ENCODE results near the gene CRADD.

The CRADD gene

DNA sequence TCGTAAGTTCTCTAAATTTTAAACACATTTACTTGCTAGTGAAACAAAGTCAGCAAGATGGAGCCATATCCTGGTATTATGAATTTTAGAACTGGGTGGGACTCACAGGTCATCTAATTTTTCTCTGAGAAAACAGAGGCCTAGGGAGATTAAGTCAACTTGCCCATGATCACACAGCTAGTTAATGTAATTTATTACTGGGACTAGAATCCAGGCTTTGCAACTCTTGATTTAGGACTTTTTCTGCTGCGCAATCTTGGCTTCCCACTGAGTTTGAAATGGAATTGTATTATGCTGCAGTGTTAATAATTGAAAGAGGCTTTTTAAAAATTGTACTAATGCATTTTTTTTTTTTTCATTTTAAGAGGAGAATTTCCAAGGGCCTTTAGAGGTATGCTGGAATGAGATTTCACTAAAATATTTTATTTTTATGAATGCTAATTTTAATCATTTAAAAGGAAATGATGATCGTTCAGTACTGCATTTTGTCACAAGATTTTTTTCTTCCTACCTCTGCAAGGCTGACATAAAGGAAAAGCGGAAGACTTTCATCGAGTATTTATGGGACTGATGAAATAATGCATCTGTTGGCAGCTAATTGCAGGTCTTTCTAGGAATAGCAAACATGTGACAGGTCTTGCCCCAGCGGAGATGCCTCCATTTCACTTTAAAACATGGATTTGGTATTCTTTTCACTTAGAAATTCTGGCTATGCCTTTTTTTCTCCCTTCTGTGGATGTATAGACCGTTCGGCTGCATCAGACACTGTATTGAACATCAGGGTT lies 9.6 kb downstream of the CRADD start:
- Histone ChIP-seq H3K9me3 (ENCODE audit: insufficient read depth, low read depth, low read length) (no peaks in the 10 kb centered on the region), H3K4me3 (ENCODE audit: low read length) (no peak overlapping the region)
- 95% methylated on average over 7 of the region's 8 CpGs for WGBS

DNA sequence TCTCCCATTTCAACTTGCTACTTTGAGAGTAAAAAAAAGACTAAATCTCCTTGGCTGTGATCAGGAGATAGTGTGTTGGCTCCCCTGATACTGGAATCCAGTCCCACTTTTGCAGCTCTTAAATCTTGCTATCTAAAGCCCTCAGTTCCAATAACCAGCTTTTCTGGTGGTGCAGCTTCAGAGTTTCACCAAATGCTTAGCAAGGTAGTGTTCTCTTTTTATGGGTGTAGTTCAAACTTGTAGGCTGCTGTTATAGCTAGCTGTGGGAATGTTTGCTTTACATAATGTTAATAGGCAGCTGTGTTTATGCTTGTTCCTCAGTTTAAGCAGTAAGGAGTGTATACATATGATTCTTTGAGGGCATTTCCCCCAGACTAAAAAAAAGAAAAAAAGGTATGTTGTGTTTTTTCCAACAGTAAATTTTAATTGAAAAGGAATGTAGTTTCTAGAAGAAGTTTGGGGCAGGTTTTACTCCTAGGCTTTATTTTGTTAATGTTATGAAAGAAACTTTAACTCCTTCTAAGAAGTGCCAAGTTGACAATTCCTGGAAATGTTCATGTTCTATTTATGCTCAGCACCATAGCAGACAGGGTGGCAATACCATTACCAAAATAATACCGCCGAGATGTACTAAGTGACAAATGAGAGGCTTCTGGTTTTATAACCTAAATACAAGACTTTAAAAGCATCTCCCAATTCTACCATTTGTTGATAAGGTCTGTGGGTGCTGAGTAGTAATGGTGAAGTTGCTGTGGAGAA lies 12.1 kb downstream of the CRADD start:
- no peaks in the 10 kb centered on the region for H3K27me3 ChIP-seq (ENCODE audit: insufficient read depth, low read length)
- peaks cover 6% of the 10 kb centered on the region for H3K4me1 ChIP-seq (ENCODE audit: insufficient read depth, low read length)
- no CpG with 5 or more reads among the region's 2 CpGs for WGBS

More for the DNA sequence above, 9.6 kb downstream of the CRADD start:
- no peaks in the 10 kb centered on the region for H3K27me3 ChIP-seq (ENCODE audit: insufficient read depth, low read length)
- no peak overlapping the region for H3K27ac ChIP-seq (ENCODE audit: low read depth, low read length)
- H3K36me3 ChIP-seq (ENCODE audit: insufficient read depth, low read length), result no peaks in the 10 kb centered on the region
- H3K9ac ChIP-seq (ENCODE audit: low read depth, low read length), result no peak overlapping the region
- H3K4me1 ChIP-seq (ENCODE audit: insufficient read depth, low read length), result peaks cover 17% of the 10 kb centered on the region

DNA sequence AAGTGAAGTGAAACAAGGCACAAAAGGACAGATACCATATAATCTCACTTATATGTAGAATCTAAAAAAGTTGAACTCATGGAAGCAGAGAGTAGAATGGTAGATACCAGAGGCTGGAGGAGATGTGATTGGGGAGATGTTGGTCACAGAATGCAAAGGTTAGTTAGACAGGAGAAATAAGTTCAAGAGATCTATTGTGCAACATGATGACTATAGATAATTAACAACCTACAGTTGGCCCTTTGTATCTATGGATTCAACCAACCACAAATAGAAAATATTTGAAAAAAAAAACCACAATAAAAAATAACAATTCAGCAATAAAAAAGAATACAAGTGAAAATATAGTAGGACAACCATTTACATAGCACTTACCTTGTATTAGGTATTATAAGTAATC lies 19.3 kb downstream of the CRADD start:
- no peak overlapping the region for H3K4me3 ChIP-seq (ENCODE audit: low read length)
- H3K4me1 ChIP-seq (ENCODE audit: insufficient read depth, low read length), result peaks cover 34% of the 10 kb centered on the region
- no peaks in the 10 kb centered on the region for H3K9me3 ChIP-seq (ENCODE audit: insufficient read depth, low read depth, low read length)
- H3K36me3 ChIP-seq (ENCODE audit: insufficient read depth, low read length), result no peaks in the 10 kb centered on the region
- H3K27me3 ChIP-seq (ENCODE audit: insufficient read depth, low read length), result no peaks in the 10 kb centered on the region
- no peak overlapping the region for H3K9ac ChIP-seq (ENCODE audit: low read depth, low read length)
- no peak overlapping the region for H3K27ac ChIP-seq (ENCODE audit: low read depth, low read length)

More for the DNA sequence above, 12.1 kb downstream of the CRADD start:
- H3K27ac ChIP-seq (ENCODE audit: low read depth, low read length), result no peak overlapping the region
- H3K9me3 ChIP-seq (ENCODE audit: insufficient read depth, low read depth, low read length), result no peaks in the 10 kb centered on the region
- no peaks in the 10 kb centered on the region for H3K36me3 ChIP-seq (ENCODE audit: insufficient read depth, low read length)
- H3K9ac ChIP-seq (ENCODE audit: low read depth, low read length), result no peak overlapping the region
- H3K4me3 ChIP-seq (ENCODE audit: low read length), result no peak overlapping the region

DNA sequence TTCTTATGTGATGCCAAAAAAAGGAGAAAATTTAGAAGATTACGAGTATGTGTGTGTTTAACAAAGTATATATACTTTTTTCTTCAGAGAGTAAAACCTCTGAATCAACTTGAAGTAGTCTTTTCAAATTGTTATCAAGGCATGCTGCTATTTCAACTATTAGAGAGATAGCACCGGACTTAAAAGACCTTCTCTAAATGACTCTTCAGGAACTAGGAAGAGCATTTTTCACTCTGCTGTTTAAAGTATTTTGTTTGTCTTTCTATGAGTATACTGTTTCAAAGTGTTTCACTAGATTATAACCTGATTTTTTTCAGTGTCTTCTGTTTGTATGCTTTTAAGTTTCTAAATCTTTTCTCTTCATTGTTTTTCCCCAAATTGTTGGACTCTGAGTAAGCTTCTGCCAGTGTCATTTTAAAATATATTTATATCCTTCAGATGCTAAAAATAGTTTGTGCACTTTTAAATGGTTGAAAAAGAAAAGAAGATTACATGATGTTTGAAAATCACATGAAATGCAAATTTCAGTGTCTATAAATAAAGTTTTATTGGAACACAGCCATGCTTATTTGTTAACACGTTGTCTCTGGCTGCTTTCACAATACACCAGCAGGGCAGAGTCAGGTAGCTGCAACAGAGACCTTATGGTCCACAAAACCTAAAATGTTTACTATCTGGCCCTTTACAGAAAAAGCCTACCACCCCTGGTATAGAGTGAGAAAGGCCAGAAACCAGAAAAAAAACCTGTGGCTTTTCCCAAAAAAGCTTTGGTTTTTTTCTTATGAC lies 21.3 kb downstream of the CRADD start:
- H3K36me3 ChIP-seq (ENCODE audit: insufficient read depth, low read length), result no peaks in the 10 kb centered on the region
- no peaks in the 10 kb centered on the region for H3K9me3 ChIP-seq (ENCODE audit: insufficient read depth, low read depth, low read length)
- peaks cover 51% of the 10 kb centered on the region for H3K4me1 ChIP-seq (ENCODE audit: insufficient read depth, low read length)
- peak overlapping the region; percentile 88 for H3K27ac ChIP-seq (ENCODE audit: low read depth, low read length)
- no peaks in the 10 kb centered on the region for H3K27me3 ChIP-seq (ENCODE audit: insufficient read depth, low read length)
- peak overlapping the region; percentile 7; the same call in 1 of the 2 replicates for H3K4me3 ChIP-seq (ENCODE audit: low read length)
- WGBS, result 43% methylated on average over 2 of the region's 3 CpGs
- peak overlapping the region; percentile 45; the same call in 1 of the 2 replicates for H3K9ac ChIP-seq (ENCODE audit: low read depth, low read length)

DNA sequence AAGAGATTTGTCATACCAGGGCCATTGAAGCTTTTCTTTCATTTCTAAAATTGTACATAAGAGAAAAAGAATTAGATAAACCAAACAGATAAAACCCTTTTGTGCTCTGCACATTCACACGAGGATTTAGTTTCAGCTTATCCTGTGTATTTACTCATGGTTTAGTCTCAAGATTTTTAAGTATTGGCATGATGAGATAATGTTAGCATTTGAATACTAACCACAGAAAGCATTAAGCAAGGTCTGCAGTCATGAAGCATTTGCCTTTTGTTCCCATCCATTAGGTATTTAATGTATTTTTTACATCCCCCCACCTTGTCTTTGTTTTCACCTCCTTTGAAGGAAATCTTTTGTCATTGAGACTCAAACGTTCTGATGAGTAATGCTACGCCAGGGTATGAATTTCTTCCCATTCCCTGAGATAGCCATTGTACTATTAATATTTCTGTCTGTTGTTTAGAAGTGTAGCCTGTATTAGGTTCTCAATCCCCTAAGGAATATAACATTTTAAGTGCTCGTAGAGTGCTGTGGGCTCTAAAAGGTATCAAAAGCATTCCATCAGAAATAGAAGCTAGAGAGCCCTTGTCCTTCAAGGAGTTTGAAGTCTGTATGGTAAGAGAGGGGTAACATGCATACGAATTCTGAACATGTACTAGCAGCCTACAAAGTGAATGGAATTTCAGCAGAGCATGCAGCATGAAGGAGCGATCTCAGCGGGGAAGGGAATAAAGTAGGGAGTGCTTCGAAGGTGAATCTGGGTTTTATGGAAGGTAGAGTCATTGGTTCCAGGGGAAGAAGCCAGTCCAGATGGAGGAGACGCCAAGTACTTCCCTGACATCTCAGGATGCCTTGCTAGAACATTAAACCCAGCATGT lies 22.3 kb downstream of the CRADD start:
- H3K27me3 ChIP-seq (ENCODE audit: insufficient read depth, low read length), result no peaks in the 10 kb centered on the region
- H3K27ac ChIP-seq (ENCODE audit: low read depth, low read length), result peak overlapping the region; percentile 88
- WGBS, result 52% methylated on average over 7 of the region's 9 CpGs
- peak overlapping the region; percentile 45; the same call in 1 of the 2 replicates for H3K9ac ChIP-seq (ENCODE audit: low read depth, low read length)
- 0 out of 2 replicates have a peak overlapping the region, but pooled peaks have one; percentile 7 for H3K4me3 ChIP-seq (ENCODE audit: low read length)
- no peaks in the 10 kb centered on the region for H3K9me3 ChIP-seq (ENCODE audit: insufficient read depth, low read depth, low read length)
- no peaks in the 10 kb centered on the region for H3K36me3 ChIP-seq (ENCODE audit: insufficient read depth, low read length)
- H3K4me1 ChIP-seq (ENCODE audit: insufficient read depth, low read length), result peaks cover 51% of the 10 kb centered on the region

DNA sequence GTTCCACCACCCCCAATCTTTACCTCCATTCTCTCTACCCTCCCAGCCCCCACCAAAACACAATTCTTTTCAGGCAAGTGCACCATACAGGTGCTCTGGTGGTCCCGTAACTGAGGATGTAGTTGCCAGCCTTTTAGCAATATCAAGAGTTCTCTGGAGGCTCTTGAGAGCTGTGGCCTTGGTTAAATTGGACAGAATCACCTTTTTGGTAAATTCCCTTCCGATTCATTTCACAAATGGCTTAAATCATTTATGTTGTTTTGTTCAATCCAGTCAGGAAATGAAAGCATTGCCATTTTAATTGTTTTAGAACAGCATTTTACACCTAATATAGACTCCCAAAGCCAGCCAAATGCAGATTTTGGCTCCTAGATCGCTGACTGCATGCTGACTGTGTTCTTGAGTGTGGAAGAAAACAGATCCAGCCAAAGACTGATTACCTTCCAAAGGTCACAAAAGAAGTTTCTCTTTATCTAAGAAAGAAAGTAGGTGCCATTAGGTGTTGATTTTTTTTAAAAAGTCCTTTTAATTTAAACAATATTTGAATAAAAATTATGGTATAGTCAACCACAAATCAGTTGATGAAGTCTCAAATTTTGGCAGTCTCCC lies 25.6 kb downstream of the CRADD start:
- H3K9ac ChIP-seq (ENCODE audit: low read depth, low read length), result no peak overlapping the region
- peaks cover 44% of the 10 kb centered on the region for H3K4me1 ChIP-seq (ENCODE audit: insufficient read depth, low read length)
- no peak overlapping the region for H3K4me3 ChIP-seq (ENCODE audit: low read length)
- H3K9me3 ChIP-seq (ENCODE audit: insufficient read depth, low read depth, low read length), result no peaks in the 10 kb centered on the region
- no peaks in the 10 kb centered on the region for H3K36me3 ChIP-seq (ENCODE audit: insufficient read depth, low read length)
- H3K27ac ChIP-seq (ENCODE audit: low read depth, low read length), result no peak overlapping the region
- no peaks in the 10 kb centered on the region for H3K27me3 ChIP-seq (ENCODE audit: insufficient read depth, low read length)
- WGBS, result 91% methylated on average over 3 of the region's 3 CpGs

DNA sequence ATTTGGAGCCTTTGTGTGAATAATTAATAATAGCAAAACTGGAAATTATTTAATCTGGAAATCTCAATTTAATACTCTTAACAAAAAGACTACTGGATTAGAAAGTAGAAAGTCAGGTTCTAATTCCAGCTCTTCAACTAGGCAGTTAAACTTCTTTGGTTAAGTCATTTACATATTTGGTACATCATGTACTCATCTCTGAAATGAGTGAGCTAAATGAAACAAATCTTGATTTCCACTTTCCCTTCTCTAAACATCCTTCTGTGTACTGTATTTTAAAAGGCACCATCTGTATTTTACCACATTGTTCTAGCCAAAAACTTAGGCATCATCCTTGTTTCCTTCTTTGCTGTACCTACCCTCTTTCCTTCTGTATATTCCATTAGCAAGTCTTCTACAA lies 26.9 kb downstream of the CRADD start:
- no peaks in the 10 kb centered on the region for H3K36me3 ChIP-seq (ENCODE audit: insufficient read depth, low read length)
- H3K4me3 ChIP-seq (ENCODE audit: low read length), result no peak overlapping the region
- H3K4me1 ChIP-seq (ENCODE audit: insufficient read depth, low read length), result peaks cover 31% of the 10 kb centered on the region
- H3K9me3 ChIP-seq (ENCODE audit: insufficient read depth, low read depth, low read length), result peaks cover under 1% of the 10 kb centered on the region
- no peak overlapping the region for H3K27ac ChIP-seq (ENCODE audit: low read depth, low read length)
- H3K9ac ChIP-seq (ENCODE audit: low read depth, low read length), result no peak overlapping the region
- no peaks in the 10 kb centered on the region for H3K27me3 ChIP-seq (ENCODE audit: insufficient read depth, low read length)

DNA sequence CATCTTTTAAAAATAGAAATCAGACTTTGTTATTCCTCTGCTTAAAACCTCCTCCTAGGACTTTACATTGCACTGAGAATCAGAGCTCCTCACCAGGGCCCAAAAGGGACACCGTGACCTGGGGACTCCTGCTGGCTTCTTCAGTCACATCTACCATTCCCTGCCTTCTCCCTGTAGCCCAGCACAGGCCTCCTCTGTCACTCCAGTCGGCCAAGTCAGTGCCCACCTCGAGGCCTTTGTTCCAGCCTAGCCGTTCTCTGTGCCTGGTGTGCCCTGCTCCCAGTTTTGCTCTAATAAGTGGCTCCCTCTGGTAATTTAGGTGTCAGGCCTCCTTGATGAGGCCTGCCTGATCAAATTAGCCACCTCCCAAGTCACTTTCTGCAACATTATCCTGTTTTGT lies 27.4 kb downstream of the CRADD start:
- H3K9ac ChIP-seq (ENCODE audit: low read depth, low read length), result no peak overlapping the region
- H3K4me1 ChIP-seq (ENCODE audit: insufficient read depth, low read length), result peaks cover 27% of the 10 kb centered on the region
- peaks cover 5% of the 10 kb centered on the region for H3K9me3 ChIP-seq (ENCODE audit: insufficient read depth, low read depth, low read length)
- WGBS, result 85% methylated on average over 4 of the region's 4 CpGs
- no peaks in the 10 kb centered on the region for H3K27me3 ChIP-seq (ENCODE audit: insufficient read depth, low read length)
- H3K4me3 ChIP-seq (ENCODE audit: low read length), result no peak overlapping the region
- H3K36me3 ChIP-seq (ENCODE audit: insufficient read depth, low read length), result no peaks in the 10 kb centered on the region; the same call in 1 of the 2 replicates
- H3K27ac ChIP-seq (ENCODE audit: low read depth, low read length), result no peak overlapping the region

DNA sequence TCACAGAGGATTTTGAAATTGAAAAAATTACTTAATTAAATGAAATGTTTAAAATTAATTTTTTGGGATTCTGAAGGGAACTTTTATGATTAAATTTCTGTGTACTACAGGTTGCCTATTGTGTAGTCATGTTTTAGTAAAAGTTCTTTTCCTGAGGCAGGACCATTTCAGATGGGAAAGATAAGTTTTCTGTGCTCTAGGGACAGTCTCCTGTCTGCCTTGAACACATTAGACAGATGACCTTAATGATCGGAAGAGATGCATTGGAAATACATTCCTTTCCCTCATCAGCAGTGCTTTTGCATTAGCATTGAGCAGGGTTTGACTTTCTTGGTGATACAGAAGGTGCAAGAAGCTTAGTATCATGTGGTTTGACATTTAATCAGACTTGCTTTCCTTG lies 28.1 kb downstream of the CRADD start:
- H3K36me3 ChIP-seq (ENCODE audit: insufficient read depth, low read length), result no peaks in the 10 kb centered on the region; the same call in 1 of the 2 replicates
- no peak overlapping the region for H3K27ac ChIP-seq (ENCODE audit: low read depth, low read length)
- no peak overlapping the region for H3K4me3 ChIP-seq (ENCODE audit: low read length)
- 92% methylated on average over 1 of the region's 1 CpG for WGBS
- no peaks in the 10 kb centered on the region for H3K27me3 ChIP-seq (ENCODE audit: insufficient read depth, low read length)
- peaks cover 11% of the 10 kb centered on the region for H3K9me3 ChIP-seq (ENCODE audit: insufficient read depth, low read depth, low read length)
- H3K9ac ChIP-seq (ENCODE audit: low read depth, low read length), result no peak overlapping the region
- peaks cover 21% of the 10 kb centered on the region for H3K4me1 ChIP-seq (ENCODE audit: insufficient read depth, low read length)

DNA sequence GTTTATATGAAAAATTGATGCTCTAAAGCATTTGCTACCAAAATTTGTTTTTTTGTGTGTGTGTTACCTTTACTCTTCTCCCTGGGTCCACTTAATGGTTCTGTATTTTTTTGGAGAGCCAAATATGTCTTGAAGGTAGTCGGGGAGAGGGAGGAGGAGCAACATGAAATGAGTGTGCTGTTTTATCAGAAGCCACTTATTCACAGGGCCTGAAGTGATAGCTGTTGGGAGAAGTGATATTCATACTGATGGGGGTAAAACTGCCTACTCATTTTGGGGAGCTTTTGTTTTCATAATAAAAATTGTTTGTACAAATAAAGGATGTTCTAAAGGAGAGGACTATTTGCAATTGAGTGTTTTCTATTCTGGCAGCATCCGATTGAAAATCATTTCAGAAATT lies 29.2 kb downstream of the CRADD start:
- Histone ChIP-seq H3K27ac (ENCODE audit: low read depth, low read length) (no peak overlapping the region), H3K36me3 (ENCODE audit: insufficient read depth, low read length) (no peaks in the 10 kb centered on the region; the same call in 1 of the 2 replicates)

More for the DNA sequence above, 29.2 kb downstream of the CRADD start:
- 91% methylated on average over 2 of the region's 2 CpGs for WGBS
- Histone ChIP-seq H3K9me3 (ENCODE audit: insufficient read depth, low read depth, low read length) (peaks cover 11% of the 10 kb centered on the region), H3K27me3 (ENCODE audit: insufficient read depth, low read length) (no peaks in the 10 kb centered on the region), H3K4me1 (ENCODE audit: insufficient read depth, low read length) (peaks cover 17% of the 10 kb centered on the region), H3K9ac (ENCODE audit: low read depth, low read length) (no peak overlapping the region), H3K4me3 (ENCODE audit: low read length) (no peak overlapping the region)
